Measurements from ENCODE around the gene CLRN3.

CLRN3 gene

GRCh38 chr10:127899766-127900387 lies 7.1 kb upstream of the CLRN3 start:
- no peak for DNase-seq (ENCODE audit: low spot score)

- no peak for DNase-seq (ENCODE audit: low spot score)
Measured at GRCh38 chr10:127897177-127897576, 4.4 kb upstream of the CLRN3 start.

DNA sequence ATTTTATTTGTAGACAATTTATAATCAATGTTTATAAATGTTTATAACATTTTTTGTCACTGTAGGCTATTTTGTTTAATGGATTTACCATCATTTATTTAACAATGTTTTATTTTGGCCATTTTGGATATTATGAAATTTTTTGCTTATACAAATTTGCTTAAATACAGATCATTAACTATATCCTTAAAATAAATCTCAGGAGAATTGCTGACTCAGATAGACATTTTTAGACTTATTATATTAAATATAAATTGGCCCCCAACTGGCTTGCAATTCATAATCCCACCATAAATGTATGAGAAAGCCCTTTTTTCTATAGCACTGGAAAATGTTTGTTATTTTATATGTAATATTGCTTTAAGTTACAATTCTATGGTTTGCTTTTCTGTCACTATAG lies 3.8 kb upstream of the CLRN3 start:
- no peak for DNase-seq (ENCODE audit: low spot score)

- no peak for DNase-seq (ENCODE audit: low spot score)
Measured at GRCh38 chr10:127894146-127894545, 1.4 kb upstream of the CLRN3 start.

DNA sequence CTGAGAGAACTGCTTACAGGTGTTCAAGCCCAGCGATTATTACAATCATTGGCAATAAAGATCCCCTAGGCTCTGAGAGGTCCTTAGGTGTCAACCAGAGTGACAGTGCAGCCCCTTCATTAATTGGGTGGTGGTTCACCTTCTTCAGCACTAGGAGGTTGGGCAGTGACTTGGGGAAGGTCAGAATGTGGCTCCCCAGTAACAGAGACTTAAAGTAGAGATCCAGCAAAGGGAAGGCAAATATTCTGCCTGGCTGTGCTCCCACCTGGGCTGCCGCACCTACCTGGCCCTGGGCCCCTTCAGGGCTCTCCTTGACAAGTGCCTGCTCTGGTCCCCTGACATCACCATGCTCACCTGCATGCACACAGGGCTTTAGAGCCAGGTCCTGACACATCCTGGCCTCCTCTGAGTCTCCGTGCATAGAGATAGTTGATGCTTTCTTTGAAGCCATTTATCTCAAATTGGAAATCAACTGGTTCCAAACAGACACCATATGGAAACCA lies 1.9 kb downstream of the CLRN3 start:
- no peak for DNase-seq (ENCODE audit: low spot score)

GRCh38 chr10:127890216-127890615 lies 2.5 kb downstream of the CLRN3 start:
- DNase-seq (ENCODE audit: low spot score), result no peak

DNA sequence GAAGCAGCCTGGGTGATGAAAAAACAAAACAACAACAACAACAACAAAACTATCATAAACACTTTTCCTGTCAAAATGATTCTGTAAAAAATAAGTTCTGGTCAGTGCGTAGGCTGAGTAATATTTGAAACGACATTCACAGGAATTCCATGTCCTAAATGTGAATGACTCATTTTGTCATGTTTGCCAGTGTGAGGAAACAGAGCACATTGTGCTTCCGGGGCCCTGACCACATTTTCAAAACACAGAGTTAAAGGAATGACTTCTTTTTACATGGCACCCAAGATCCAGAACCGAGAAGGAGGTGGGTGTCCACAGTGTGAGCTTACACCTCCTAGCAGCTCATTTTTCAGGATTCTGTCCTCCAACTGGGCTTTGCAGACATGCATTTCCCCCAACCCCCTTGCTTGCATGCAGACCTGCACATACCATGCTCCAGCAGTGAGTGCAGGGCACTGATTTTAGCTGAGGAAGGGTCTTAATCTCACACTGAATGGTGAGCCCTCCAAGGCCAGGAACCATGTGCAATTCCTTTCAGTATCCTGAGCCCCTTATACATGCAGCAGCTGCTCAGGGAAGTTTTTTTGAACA lies 3.0 kb downstream of the CLRN3 start:
- DNase-seq (ENCODE audit: low spot score), result no peak

GRCh38 chr10:127888521-127889312 lies 4.0 kb downstream of the CLRN3 start:
- no peak for DNase-seq (ENCODE audit: low spot score)

DNA sequence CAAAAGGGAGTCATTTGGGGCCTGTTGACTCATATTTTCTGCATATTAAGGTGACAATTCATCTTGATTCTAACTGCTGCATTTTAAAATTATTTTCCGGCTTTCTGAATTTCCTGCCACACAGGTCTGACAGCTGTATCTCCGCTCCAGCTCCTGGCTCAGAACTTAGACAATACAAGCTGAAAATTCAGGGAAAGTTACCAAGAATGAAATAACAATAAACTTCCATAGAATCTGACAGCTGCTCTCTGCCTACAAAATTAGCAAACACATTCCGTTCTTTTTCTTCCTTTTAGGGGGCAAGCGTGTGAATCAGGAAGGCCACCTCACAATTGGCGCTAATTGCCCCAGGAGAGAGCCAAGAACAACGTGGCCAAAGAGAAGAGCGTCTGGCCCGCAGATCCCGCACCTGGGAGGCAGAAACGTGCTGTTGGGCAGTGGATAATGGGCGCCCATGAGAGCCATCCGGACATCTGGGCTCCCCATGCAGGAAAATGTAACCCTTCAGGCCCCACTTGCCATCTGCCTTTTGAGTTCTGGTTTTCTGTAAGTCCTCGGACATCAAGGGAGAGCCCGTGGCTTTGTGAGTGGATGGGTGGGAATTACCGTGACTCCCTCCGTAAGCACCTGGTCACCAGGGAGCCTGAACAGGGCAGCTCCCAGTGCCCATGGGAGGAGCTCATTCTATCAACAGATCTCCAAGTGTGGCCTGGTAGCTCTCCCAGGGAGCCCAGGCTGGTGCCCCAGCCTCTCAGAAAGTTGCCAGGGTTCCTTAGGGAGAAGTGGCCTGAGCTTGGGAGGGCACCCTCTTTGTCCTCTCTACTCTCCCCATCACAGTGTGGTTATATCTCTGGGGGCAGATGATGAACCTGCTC lies 5.0 kb downstream of the CLRN3 start:
- no peak for DNase-seq (ENCODE audit: low spot score)

DNA sequence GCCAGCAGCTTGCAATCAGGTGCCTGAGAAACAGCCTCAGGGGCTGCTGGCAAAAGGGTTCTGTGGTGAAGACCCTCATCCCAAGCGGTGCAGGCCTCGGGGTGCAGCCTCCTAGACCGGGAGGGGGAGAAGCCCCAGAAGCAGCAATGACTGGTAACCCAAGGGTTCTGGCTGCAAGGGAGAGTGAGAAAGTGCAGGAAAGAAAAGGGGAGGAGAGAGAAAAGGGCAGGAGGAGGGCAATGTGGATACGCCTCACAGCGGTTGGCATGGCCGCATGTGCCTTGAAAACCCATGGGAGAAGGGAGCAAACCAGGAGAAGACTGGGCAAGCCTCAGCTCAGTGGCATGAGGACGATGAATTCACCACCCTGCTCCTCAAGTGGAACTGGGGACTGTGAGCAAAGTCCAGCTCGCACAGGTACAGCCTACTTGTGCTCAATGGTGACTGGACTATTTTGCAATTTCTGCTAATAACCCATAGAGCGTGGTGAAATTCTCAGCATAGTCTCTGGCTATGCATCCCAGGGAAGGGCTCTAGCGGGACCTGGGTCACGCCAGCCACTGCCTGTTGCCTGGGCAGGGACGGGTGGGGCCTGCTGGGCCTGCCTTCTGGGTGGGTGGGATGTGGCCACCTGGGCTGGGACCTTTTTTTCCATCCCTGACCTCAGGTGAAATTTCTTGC lies 6.2 kb downstream of the CLRN3 start:
- DNase-seq (ENCODE audit: low spot score), result no peak

DNA sequence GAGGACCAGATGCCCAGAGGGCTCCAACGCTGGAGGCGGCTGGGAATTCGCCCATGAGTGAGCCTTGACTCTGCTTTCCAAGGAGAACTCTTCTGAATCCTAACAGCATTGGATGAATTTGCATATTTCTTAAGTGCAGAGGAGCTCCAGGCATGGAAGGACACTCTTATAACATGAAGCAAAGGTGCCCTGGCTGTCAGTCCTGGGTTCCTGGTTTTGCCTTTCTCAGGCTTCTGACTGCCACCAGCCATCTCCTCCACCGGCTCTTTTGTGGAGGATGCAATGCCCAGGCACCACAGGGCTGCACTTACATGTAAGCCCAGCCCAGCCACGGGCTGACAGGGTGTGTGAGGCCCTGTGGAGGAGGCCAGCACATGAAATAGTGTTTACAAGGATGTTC lies 8.2 kb downstream of the CLRN3 start:
- no peak for DNase-seq (ENCODE audit: low spot score)

DNA sequence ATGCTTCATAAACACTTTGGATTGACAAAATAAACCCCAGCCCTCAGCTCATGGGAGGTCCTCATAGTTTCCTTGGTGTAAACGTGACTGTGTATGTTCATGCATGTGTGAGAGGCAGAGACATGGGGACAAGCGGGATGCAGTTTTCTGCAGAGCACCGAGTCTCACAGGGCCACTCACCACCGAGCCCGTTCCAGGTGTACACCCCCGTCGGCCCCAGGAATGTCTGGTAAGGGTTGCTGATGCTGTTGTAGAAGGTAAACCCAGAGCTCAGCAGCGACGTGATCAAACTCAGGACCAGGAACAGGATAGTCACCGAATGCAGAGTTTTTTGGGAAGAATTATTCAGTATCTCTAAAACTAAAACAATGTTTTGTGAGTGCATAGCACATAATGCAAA lies 9.2 kb downstream of the CLRN3 start:
- no peak for DNase-seq (ENCODE audit: low spot score)

DNA sequence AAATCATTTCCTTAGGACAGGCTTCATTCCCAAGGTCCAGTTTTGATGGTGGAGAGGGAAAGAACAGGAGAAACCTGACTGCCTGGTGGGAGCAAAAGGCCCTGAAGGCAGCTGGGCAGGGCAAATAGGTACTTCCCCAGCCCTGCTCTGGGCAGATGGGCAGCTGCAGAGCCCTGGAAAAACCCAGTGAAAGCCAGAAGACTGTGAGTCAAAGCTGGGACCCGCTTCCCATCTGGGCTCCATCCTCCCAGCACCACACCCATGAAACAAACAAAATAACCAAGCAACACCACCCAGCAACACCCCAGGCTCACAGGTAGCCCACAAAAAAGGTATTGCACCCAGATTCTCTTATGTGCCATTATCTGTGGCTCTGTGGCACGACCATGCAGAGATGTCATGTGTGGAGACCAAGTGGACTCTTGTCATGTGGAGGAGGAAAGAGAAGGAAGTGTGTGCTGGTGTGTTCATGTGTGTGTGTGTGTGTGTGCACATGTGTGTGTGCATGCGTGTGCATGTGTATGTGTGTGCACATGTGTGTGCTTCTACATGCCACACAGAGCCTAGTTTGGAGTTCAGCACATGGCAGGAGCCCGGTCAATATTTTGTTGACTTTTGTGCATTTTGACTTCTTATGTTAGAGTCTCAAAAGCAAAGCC lies 9.8 kb downstream of the CLRN3 start:
- DNase-seq (ENCODE audit: low spot score), result no peak

DNA sequence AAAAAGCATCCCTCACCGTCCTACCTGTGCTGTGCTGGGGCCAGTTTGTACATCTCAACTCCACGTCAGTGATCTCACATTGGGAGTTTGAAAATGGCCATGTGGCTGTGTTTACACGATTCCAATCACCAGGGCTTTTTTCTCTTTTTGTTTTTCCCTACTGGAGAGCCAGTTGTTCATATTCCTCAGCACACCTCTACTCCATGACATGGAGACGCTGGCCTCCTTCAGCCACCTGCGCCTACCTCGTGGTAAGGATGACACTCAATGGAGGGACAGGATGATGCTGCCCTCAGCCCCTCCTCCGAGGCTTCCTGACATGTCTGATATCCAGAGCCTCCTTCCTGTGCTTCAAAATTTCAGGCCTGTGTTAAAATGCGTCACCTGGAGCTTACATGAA lies 10.3 kb downstream of the CLRN3 start:
- DNase-seq (ENCODE audit: low spot score), result no peak

- DNase-seq (ENCODE audit: low spot score), result no peak
Measured at GRCh38 chr10:127881262-127881661, 11.5 kb downstream of the CLRN3 start.

DNA sequence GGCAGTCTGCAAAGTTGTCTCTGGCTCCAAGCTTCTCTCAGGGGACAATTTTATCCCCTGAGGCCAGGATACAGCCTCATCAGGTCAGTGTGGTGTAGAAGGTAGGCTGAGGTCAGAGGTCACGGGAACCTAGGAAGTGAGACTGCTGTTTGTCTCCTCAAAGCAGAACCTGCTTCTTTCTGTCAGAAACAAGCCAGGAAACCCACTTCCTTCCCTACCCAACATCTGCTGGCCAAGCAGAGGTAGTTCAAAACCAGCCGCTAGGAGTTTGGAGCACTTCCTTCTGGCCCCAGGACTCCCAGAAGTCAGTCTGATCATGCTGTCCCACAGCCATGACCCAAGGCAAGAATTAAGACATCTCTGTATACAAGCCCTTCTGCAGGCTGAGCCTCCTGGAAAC lies 12.2 kb downstream of the CLRN3 start:
- DNase-seq (ENCODE audit: low spot score), result peak; percentile 47

DNA sequence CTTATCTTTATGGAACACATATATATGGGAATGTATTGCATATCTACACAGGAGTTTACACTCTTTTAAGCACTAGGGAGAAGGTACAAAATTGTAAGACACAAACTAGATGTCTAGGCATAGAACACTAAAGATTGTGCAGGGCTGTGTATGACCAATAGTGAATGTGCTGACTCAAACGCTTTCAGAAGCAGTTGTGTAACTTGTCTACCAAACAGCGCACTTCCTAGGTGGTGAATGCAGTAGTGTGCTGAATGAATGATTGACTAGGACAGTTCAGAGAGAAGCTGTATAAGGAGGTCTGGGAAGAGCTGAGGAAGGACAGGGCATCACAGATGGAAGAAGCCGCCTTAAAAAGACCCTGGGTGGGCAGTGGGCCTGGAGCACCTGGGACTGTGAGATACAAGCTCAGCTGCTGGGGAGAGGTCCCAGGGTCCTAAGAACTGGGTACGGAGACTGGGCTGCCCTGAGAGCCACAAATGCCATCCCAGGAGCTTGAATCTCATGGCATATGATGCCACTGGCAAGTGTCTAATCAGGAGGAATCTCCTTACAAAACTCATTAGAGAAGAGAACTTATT lies 14.2 kb downstream of the CLRN3 start:
- no peak for DNase-seq (ENCODE audit: low spot score)

DNA sequence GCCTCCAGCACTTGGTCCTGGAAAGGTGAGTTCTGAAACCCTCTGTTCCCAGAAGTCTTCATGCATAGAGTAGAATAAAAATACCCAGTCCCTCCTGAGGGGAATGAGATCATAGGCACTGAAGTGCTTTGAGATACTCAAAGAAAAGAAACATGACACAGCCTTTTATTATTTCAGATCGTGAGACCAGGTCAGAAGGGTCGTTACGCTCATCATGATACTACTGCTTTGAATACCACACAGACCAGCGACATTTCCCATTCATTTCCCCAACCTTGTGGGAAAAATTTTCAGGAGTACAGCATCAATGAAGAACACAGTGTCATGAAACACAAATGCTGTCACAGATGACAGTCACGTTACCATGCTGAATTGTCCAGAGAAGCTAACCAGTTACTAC lies 15.0 kb downstream of the CLRN3 start:
- no peak for DNase-seq (ENCODE audit: low spot score)

- no peak for DNase-seq (ENCODE audit: low spot score)
Measured at GRCh38 chr10:127877116-127877515, 15.6 kb downstream of the CLRN3 start.

- DNase-seq (ENCODE audit: low spot score), result no peak
Measured at GRCh38 chr10:127875916-127876315, 16.8 kb downstream of the CLRN3 start.

DNA sequence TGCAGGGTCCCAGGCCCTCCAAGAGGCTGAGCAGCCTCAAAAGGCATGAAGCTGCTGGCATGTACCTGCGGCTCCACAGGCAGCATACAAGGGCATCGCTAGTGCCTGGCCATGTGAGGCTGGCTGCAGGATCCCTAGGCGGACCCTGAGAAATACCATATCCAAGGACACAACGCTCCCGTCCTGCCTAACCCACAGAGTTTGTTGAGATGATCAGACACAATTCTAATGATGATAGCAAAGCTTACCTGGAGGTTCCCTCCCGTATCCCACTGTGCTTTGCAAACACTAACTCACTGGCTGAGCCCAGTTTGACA lies 17.3 kb downstream of the CLRN3 start:
- no peak for DNase-seq (ENCODE audit: low spot score)
